ENCODE data around the gene CLCA4. TPM values are rescaled to one million over a fixed set of nuclear protein-coding genes. Genes with fewer than 3 reads are reported as not detected.
"Not testable (repeated sequence)": the region's sequence is repeated elsewhere in the genome, so short reads cannot be mapped to it uniquely, and the experiment has no call there.

Gene CLCA4, protein sequence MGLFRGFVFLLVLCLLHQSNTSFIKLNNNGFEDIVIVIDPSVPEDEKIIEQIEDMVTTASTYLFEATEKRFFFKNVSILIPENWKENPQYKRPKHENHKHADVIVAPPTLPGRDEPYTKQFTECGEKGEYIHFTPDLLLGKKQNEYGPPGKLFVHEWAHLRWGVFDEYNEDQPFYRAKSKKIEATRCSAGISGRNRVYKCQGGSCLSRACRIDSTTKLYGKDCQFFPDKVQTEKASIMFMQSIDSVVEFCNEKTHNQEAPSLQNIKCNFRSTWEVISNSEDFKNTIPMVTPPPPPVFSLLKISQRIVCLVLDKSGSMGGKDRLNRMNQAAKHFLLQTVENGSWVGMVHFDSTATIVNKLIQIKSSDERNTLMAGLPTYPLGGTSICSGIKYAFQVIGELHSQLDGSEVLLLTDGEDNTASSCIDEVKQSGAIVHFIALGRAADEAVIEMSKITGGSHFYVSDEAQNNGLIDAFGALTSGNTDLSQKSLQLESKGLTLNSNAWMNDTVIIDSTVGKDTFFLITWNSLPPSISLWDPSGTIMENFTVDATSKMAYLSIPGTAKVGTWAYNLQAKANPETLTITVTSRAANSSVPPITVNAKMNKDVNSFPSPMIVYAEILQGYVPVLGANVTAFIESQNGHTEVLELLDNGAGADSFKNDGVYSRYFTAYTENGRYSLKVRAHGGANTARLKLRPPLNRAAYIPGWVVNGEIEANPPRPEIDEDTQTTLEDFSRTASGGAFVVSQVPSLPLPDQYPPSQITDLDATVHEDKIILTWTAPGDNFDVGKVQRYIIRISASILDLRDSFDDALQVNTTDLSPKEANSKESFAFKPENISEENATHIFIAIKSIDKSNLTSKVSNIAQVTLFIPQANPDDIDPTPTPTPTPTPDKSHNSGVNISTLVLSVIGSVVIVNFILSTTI
- polyA plus RNA-seq (ENCODE audit: insufficient read length in 4 of 4), result not detected

DNA sequence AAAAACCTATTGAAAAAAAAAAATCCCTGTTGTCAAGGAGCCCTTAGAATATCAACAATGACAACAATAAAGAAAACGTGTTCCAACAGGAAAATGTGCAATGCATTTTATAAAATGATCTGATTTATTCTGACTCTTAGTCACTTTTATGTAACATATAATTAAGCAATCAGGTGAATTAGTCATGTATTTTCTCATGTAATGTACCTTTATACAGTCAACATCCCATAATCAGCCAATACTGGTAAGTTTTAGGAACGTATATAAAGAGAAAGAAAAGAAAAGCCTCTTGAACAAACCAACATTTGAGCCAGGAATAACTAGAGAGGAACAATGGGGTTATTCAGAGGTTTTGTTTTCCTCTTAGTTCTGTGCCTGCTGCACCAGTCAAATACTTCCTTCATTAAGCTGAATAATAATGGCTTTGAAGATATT, at the start of gene CLCA4:
Gene CLCA4 (plus strand): TSS at position 292 of the 435 bp plus-strand sequence. CDS start 42 bp downstream, at position 334.
- no peak for DNase-seq (ENCODE audit: low read depth in 4 of 4, low spot score in 2 of 4)

DNA sequence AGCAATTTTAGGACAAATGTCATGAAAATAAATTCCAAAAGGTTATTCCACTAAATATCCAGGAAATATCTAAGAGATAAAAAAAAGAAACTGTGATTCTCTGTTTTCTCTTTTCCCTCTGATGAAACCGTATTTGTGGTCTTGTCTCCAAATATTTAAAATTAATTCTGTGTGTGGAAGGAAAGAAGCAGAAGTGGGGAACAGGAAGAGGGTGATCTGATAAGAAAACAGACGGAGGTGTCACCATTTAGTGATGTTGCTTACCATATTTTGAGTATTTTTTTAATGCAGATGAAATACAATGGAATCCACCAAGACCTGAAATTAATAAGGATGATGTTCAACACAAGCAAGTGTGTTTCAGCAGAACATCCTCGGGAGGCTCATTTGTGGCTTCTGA, 48.6 kb upstream of the CLCA4 start:
- DNase-seq (ENCODE audit: low read depth in 4 of 4, low spot score in 2 of 4), result no peak

DNA sequence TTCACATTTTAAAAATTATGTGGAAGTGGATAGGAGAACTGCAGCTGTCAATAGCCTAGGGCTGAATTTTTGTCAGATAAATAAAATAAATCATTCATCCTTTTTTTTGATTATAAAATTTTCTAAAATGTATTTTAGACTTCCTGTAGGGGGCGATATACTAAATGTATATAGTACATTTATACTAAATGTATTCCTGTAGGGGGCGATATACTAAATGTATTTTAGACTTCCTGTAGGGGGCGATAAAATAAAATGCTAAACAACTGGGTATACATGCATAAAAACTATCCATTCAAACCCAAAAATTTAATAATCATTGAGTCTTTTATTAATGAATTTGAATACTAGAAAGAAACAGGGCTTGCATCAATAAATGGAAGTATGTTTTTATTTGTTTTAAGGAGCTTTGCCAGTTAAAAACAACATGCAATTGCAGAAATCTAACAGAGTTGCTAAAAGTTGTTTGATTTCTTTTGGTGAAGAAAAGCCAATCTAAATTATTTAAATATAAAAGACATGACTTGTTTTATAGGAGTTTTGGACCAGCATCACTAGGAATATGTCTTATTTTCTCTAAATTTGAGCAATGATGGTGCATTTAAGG, 46.8 kb upstream of the CLCA4 start:
- no peak for DNase-seq (ENCODE audit: low read depth in 4 of 4, low spot score in 2 of 4)

- DNase-seq (ENCODE audit: low read depth in 4 of 4, low spot score in 2 of 4), result no peak
Observed at GRCh38 chr1:86500714-86501113, 46.2 kb upstream of the CLCA4 start.

DNA sequence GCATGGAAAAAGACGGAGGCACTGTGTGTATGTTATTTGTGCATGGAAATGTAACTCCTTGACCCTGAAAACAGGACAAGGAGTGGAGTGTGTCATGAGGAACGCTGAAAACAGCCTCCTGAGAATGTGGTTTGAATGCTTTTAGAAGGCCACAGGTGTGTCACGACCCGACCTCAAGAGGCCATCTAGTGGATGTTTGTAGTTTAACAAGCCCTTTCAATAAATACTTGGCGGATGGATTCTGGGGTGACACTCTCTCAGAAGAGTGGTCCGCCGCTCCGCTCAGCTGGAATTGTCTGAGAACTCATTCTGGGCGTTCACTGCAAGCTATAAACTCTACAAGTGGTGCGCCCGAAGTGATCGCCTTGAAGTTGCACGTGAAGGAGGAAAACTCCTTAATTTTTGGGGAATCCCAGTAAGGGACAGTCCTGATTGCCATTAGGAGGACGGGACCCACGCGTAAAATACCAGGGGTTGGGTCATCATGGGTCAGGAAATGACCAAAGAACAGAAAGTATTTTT, 44.7 kb upstream of the CLCA4 start:
- not testable (repeated sequence) for DNase-seq (ENCODE audit: low read depth in 4 of 4, low spot score in 2 of 4)

DNA sequence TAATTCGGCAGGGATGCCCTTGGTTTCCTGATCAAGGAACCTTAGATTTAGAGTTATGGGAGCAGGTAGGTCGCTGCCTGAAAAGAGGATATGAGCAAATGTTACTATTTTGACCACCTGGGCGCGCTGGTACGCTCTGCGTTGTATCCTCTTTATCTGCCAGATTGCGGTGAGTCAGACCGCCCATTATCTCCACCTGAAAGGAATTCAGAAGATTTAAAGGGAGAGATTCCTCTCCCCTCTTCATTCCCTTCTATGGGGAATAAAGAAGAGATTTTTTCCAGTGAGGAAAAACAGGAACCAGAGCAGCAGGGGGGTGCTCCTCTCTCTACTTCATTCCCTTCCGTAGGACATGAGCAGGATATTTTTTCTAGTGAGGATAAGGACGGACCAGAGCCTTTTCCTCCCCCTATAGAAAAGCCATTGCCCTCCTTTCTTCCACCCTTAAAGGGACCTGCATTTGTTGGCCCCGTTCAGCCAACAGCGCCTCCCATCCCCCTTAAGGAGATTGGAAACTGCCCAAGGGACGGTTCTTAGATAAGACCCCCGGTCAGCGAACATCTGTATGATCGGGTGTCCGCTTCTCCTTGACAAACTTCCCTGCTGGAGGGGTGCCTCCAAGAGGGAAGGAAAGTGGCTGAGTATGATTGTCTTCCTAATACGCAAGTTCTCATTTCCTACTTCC, 44.0 kb upstream of the CLCA4 start:
- DNase-seq (ENCODE audit: low read depth in 4 of 4, low spot score in 2 of 4), result no peak

GRCh38 chr1:86503406-86504136, 43.3 kb upstream of the CLCA4 start:
- peak in 1 of 4 donors; percentile 5 for DNase-seq (ENCODE audit: low read depth in 4 of 4, low spot score in 2 of 4)

- no peak for DNase-seq (ENCODE audit: low read depth in 4 of 4, low spot score in 2 of 4)
Observed at GRCh38 chr1:86504137-86504479, 42.8 kb upstream of the CLCA4 start.

DNA sequence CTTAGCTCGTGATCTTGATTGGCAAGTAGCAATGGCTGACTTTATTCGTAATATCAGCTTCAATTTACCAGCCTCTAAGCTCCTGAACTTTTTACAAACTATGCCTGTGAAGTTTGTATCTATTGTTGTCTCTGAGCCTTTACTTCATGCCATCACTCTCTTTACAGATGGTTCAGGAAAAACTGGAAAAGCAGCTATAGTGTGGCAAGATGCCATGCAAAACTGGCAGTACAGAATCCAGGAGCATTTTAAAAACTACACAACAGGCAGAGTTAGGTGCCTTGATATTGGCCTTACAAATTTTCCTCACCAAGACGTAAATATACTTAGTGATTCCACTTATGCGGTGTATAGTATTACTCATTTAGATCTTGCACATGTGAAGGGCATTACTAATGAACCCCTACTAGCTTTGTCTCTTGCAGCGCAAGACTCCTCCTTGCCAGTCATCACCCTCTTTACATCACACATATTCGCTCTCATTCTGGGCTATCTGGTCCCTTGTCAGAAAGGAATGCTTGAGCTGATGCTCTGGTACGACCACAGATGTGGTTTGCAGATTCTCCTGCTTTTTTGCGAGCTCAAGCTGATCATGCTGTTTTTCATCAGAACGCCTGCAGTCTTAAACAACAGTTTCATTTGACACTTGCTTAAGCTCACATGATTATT, 41.8 kb upstream of the CLCA4 start:
- no peak for DNase-seq (ENCODE audit: low read depth in 4 of 4, low spot score in 2 of 4)

- DNase-seq (ENCODE audit: low read depth in 4 of 4, low spot score in 2 of 4), result no peak
Observed at GRCh38 chr1:86505564-86505902, 41.3 kb upstream of the CLCA4 start.

DNA sequence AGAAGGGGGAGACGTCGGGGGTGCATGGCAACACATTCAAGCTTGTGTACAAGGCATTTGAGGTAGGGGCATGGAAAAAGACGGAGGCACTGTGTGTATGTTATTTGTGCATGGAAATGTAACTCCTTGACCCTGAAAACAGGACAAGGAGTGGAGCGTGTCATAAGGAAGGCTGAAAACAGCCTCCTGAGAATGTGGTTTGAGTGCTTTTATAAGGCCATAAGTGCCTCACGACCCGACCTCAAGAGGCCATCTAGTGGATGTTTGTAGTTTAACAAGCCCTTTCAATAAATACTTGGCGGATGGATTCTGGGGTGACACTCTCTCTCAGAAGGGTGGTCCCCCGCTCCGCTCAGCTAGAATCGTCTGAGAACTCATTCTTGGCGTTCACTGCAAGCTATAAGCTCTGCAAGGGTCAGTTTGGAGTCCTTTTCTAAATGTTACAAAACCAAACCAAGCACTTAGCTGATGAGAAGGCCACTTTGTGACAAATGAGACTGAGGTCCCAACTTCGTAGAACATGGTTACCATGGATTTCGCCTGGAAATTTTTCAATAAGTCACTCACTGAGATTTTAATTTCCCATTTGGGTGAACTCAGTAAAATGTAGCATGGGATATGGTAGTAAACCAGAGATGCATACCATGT, 38.8 kb upstream of the CLCA4 start:
- no peak for DNase-seq (ENCODE audit: low read depth in 4 of 4, low spot score in 2 of 4)

DNA sequence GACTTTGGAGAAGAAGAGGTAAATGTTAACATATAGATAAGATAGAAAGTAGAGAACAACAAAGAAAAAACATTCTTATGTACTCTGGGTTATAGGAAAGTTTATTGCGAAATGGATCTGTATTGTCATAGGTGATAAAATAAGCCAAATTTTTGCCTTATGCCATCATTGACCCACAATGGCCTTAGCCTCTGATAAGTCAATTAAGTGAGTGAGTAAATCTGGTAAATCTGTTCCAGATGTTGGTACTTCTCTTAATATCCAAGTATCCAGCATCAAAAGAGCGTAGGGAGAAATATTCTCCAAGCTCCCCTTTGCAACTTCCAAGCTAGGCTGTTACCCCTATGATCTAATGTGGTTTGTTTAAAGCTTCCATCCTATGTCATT, 38.3 kb upstream of the CLCA4 start:
- DNase-seq (ENCODE audit: low read depth in 4 of 4, low spot score in 2 of 4), result no peak

DNA sequence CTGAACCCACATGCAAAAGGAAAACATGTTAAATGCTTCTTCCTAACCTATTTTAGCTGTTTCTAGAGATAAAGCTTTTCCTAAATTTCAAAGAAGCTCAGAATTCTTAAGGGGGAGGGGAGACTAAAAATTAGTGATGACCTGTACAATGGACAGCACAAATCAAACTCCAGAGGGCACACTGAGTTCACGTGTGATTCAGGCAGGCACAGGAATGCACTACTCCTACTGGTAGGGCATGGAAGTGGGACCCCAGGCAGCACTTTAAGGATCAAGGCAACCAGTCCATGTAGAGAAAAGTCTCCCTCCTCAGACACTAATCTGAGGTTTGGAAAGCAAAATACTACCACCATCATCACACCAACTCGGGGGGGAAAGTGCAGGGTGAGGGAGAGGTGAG, 31.3 kb upstream of the CLCA4 start:
- DNase-seq (ENCODE audit: low read depth in 4 of 4, low spot score in 2 of 4), result no peak

DNA sequence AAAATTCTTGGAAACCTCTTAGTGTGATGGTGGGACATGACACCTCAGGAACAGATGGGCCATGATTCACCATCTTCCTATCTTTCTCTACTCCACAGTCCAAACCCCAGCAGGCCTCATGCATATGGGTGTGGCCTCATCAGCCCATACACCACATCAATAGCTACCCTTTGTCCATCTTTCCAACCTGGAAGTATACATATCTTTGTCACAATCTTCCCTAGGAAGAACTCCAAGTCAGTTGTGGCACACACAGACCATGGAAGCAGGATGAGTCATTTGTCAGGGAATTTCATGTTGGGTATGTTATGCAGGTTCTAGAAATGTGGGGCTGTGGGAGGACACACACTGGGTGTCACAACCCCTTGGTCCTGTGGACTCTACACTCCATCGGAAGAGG, 30.5 kb upstream of the CLCA4 start:
- no peak for DNase-seq (ENCODE audit: low read depth in 4 of 4, low spot score in 2 of 4)

- no peak for DNase-seq (ENCODE audit: low read depth in 4 of 4, low spot score in 2 of 4)
Observed at GRCh38 chr1:86517336-86517735, 29.5 kb upstream of the CLCA4 start.

DNA sequence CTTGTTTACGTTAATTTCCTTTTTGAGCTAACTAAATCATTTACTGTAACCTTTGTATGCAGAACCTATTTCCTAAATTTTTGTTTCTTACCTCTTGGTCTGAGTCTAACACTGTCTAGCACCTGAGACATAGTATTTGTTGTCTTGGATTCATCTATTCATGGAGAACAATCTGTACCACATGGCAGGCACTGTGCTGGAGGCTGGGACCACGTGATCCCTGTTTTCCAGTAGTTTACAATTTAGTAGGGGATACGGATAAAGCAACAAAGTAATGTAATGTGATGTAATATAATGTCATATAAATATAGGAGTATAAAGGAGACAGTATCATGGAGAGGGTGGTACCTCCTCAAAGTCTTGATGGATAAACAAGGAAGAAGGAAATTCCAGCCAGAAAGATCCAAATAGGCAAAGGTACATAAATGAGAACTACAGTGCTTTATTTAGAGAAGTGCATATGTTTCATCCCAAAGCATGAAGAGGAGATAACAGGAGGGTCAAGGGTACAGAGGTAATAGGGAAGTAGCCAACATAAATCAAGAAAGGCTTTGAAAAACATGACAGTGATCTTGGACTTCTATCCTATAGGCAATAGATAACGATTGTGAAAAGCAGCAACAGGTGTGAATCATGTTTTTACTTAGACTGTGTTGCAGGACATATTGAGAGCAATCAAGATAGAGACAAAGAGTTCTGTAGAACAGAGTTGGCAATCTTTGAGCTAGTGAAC, 25.9 kb upstream of the CLCA4 start:
- DNase-seq (ENCODE audit: low read depth in 4 of 4, low spot score in 2 of 4), result no peak

- DNase-seq (ENCODE audit: low read depth in 4 of 4, low spot score in 2 of 4), result no peak
Observed at GRCh38 chr1:86521522-86521891, 25.4 kb upstream of the CLCA4 start.

DNA sequence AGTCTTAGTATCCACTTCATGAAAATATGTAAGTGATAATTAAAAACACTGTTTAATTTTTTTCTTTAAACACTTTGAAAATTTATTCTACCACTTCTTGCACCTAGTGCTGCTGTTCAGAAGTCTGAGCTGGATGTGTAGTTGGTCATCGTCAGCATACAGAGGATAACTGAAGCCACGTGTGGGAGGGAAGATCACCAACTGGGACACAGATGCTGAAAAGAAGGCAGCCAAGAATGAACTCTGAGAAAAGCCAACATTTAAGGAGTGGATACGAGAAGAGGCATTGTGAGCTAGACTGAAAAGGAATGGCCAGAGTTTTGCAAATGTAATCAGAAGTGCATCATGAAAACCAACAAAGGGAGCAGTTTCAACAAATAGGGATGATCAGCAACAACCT, 24.6 kb upstream of the CLCA4 start:
- no peak for DNase-seq (ENCODE audit: low read depth in 4 of 4, low spot score in 2 of 4)

All from left renal cortex interstitium (tissue), 4 donors.